ENCODE measurements around the gene FBXL15.

GRCh38 chr10:102406815-102407214, 13.8 kb upstream of the FBXL15 start:
- no peak for TF ChIP-seq EZH2 (IDR thresholded peaks at IDR 0.05; ENCODE audit: low read length)
- TF ChIP-seq CTCF (optimal IDR thresholded peaks at IDR 0.05 in 1 of 3, IDR thresholded peaks at IDR 0.05 in 1 of 3, conservative IDR thresholded peaks at IDR 0.05 in 1 of 3; ENCODE audit: extremely low read depth in 1 of 3, insufficient read depth in 2 of 3, low read length in 3 of 3), result no peak

All from keratinocyte (primary cell).